ENCODE data around the gene SERPINC1.

DNA sequence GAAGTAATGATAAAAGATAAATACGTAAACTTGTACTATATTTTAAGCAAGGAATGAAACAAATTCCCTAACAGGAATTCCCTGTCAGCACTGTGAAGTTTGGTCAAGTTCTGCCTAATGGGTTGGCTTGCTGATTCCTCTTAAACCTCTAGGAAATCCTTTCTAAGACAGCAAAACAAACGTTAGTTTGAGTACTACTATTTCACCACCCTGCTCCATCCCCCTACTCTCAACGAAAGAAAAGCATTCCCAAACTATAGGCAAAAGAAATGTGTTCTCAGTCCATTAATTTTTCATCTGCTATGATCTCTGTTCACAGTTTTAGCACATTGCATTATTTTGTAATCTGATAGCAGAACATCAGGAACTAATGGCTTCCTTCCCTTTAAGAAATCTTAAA lies 16.1 kb downstream of the SERPINC1 start:
- TF ChIP-seq POLR2AphosphoS5 (IDR thresholded peaks at IDR 0.05): no peak
- TF ChIP-seq EP300 (IDR thresholded peaks at IDR 0.05): no peak
- TF ChIP-seq, protein P1, sequence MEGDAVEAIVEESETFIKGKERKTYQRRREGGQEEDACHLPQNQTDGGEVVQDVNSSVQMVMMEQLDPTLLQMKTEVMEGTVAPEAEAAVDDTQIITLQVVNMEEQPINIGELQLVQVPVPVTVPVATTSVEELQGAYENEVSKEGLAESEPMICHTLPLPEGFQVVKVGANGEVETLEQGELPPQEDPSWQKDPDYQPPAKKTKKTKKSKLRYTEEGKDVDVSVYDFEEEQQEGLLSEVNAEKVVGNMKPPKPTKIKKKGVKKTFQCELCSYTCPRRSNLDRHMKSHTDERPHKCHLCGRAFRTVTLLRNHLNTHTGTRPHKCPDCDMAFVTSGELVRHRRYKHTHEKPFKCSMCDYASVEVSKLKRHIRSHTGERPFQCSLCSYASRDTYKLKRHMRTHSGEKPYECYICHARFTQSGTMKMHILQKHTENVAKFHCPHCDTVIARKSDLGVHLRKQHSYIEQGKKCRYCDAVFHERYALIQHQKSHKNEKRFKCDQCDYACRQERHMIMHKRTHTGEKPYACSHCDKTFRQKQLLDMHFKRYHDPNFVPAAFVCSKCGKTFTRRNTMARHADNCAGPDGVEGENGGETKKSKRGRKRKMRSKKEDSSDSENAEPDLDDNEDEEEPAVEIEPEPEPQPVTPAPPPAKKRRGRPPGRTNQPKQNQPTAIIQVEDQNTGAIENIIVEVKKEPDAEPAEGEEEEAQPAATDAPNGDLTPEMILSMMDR (IDR thresholded peaks at IDR 0.05): no peak
